GM19397 (cell line): Measurements from ENCODE around the gene FAM162A.
A peak's percentile ranks its signal among the peaks of the same experiment; 100 is the strongest.
"Not testable (repeated sequence)": the region's sequence is repeated elsewhere in the genome, so short reads cannot be mapped to it uniquely, and the experiment has no call there.

Experiments
- ATAC-seq: cut with Tn5 transposase; IDR thresholded peaks from one replicate; pipeline ENCODE4 v1.9.1; 2021; ENCODE audit warnings: mild to moderate bottlenecking, moderate library complexity; ENCODE audit not compliant: unreplicated experiment

Gene FAM162A

GRCh38 chr3:122415104-122415744, 31.2 kb downstream of the FAM162A start:
- ATAC-seq = peak; percentile 39

- ATAC-seq = peak; percentile 80
Measured at GRCh38 chr3:122415762-122416654, 32.0 kb downstream of the FAM162A start, which contains the start of gene WDR5B. TSS of gene WDR5B (minus strand) at chr3:122416062. CDS start at chr3:122415528, 534 bp downstream.

- ATAC-seq = no peak
Measured at GRCh38 chr3:122416966-122417365, 33.0 kb downstream of the FAM162A start.

- no peak for ATAC-seq
Measured at GRCh38 chr3:122421101-122421500, 37.1 kb downstream of the FAM162A start.

GRCh38 chr3:122421836-122422235, 37.9 kb downstream of the FAM162A start:
- ATAC-seq = no peak

- ATAC-seq = no peak
Measured at GRCh38 chr3:122427857-122428471, 44.0 kb downstream of the FAM162A start.

- no peak for ATAC-seq
Measured at GRCh38 chr3:122430371-122430770, 46.4 kb downstream of the FAM162A start.

- ATAC-seq = no peak
Measured at GRCh38 chr3:122435950-122436349, 52.0 kb downstream of the FAM162A start.

- no peak for ATAC-seq
Measured at GRCh38 chr3:122443090-122443489, 59.1 kb downstream of the FAM162A start.

- ATAC-seq = not testable (repeated sequence)
Measured at GRCh38 chr3:122443762-122444490, 59.9 kb downstream of the FAM162A start.

GRCh38 chr3:122444491-122444887, 60.5 kb downstream of the FAM162A start:
- ATAC-seq = not testable (repeated sequence)

- ATAC-seq = not testable (repeated sequence)
Measured at GRCh38 chr3:122448218-122448617, 64.2 kb downstream of the FAM162A start.

- ATAC-seq = no peak
Measured at GRCh38 chr3:122451371-122451770, 67.4 kb downstream of the FAM162A start.

- no peak for ATAC-seq
Measured at GRCh38 chr3:122456074-122456473, 72.1 kb downstream of the FAM162A start.

- no peak for ATAC-seq
Measured at GRCh38 chr3:122457706-122458105, 73.7 kb downstream of the FAM162A start.

GRCh38 chr3:122458992-122459391, 75.0 kb downstream of the FAM162A start:
- no peak for ATAC-seq

GRCh38 chr3:122461806-122462205, 77.8 kb downstream of the FAM162A start:
- no peak for ATAC-seq
